ENCODE data around the gene MBL2.

The MBL2 gene

GRCh38 chr10:52772623-52773022, at the start of gene MBL2:
Gene MBL2 (minus strand): TSS chr10:52772784. CDS start chr10:52771635, 1,149 bp downstream.
- DNase-seq, result no peak

- no peak for DNase-seq
Observed at GRCh38 chr10:52820309-52820708, 47.7 kb upstream of the MBL2 start.

- DNase-seq, result no peak
Observed at GRCh38 chr10:52818019-52818418, 45.4 kb upstream of the MBL2 start.

GRCh38 chr10:52814506-52814905, 41.9 kb upstream of the MBL2 start:
- DNase-seq, result no peak

- no peak for DNase-seq
Observed at GRCh38 chr10:52811776-52812175, 39.2 kb upstream of the MBL2 start.

GRCh38 chr10:52810761-52811160, 38.2 kb upstream of the MBL2 start:
- DNase-seq, result no peak

GRCh38 chr10:52807803-52808202, 35.2 kb upstream of the MBL2 start:
- DNase-seq, result no peak

- DNase-seq, result no peak
Observed at GRCh38 chr10:52805414-52806285, 33.1 kb upstream of the MBL2 start.

- DNase-seq, result no peak
Observed at GRCh38 chr10:52801947-52802346, 29.4 kb upstream of the MBL2 start.

- no peak for DNase-seq
Observed at GRCh38 chr10:52786098-52786497, 13.5 kb upstream of the MBL2 start.

GRCh38 chr10:52785418-52785817, 12.8 kb upstream of the MBL2 start:
- no peak for DNase-seq

GRCh38 chr10:52783726-52784125, 11.1 kb upstream of the MBL2 start:
- DNase-seq, result no peak

- DNase-seq, result no peak
Observed at GRCh38 chr10:52782554-52782953, 10.0 kb upstream of the MBL2 start.

GRCh38 chr10:52780391-52781155, 8.0 kb upstream of the MBL2 start:
- no peak for DNase-seq

GRCh38 chr10:52779541-52780390, 7.2 kb upstream of the MBL2 start:
- DNase-seq, result peak; percentile 7

- no peak for DNase-seq
Observed at GRCh38 chr10:52778511-52779392, 6.2 kb upstream of the MBL2 start.

GRCh38 chr10:52777414-52777813, 4.8 kb upstream of the MBL2 start:
- DNase-seq, result no peak

GRCh38 chr10:52776471-52776903, 3.9 kb upstream of the MBL2 start:
- no peak for DNase-seq

- no peak for DNase-seq
Observed at GRCh38 chr10:52775132-52775647, 2.6 kb upstream of the MBL2 start.

GRCh38 chr10:52774600-52775106, 2.1 kb upstream of the MBL2 start:
- DNase-seq, result no peak

- DNase-seq, result no peak
Observed at GRCh38 chr10:52774182-52774581, 1.6 kb upstream of the MBL2 start.

Measured in CD4-positive, alpha-beta T cell treated with Interleukin-12 subunit alpha and Interleukin-12 subunit beta, for 1 hour (primary cell).